Activated gamma-delta T cell (primary cell): Measurements from ENCODE around the gene SLC12A7.
A peak's percentile ranks its signal among the peaks of the same experiment; 100 is the strongest.

Experiments
- DNase-seq: peaks from one replicate; lab custom pipeline; 2025; lab: John Stamatoyannopoulos, UW

The SLC12A7 gene

GRCh38 chr5:1125030-1125357 is 13.1 kb upstream of the SLC12A7 start:
- no peak for DNase-seq

DNA sequence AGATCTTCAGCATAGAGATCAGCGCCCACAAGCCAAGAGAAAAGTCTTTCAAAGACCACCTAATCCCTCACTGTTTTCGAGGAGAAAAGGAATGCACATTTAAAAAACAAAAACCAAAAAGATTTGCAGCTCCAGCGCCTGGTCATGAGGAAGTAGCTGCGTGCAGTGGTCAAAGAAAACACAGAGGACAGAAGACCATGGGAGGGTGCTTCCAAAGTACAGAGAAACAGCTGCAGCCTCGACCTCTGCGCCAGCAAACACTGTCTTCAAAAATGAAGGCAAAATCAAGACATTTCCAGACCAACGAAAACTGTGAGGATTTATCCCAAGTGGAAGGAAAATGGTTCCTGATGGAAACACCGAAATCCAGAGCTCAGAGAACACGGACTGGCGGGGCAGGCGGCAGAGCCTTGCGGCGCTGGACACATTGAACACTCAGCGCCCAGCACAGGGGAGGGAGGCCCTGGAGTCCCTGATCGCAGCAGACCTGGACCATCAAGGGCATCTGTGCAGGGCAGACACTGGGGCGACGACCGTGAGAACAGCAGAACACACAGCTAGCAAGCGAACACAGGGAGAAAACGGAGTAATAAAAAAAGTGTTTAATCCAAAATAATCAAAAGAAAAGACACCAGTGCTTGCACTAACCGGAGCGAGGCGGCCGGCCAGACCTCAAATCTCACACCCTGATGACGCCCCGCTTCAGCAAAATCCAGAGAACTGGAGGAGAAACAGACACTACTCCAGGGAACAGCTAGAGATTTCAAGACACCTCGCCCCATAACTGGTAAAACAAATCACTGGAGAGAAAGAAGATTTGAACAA is 12.6 kb upstream of the SLC12A7 start:
- DNase-seq: no peak

DNA sequence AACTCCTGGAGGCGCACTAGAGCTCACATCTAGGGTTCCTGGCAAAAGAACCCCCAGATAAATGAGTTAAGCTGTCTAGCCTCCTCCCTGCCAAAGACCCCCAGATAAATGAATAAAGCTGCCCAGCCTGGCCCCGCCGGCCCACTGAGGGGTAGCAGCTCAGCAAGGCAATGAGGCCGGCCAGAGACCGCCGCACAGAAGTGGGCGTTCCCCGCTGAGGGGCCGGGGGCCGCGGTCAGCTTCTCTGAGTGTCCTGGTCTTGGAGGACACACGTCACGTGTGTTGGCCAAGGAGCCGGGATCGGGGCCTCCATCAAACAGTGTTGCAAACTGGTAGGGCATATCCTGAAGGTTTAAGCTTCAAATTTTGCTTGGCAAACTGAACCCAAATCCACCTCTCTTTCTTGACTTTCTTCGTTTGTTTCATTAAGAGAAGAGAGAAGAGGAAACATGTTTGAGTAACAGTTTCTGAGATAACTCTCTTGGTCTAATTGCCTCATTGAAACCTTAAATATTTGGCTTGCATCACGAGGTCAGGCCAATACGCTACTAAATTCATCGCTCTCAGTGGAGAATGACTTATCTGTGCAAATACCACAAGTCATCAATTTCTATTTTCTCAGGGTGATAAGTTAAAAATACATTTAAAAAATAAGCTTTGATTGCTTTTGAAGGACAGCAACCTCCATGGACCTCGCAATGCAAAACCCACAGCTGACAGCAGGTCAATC is 11.7 kb upstream of the SLC12A7 start:
- no peak for DNase-seq

DNA sequence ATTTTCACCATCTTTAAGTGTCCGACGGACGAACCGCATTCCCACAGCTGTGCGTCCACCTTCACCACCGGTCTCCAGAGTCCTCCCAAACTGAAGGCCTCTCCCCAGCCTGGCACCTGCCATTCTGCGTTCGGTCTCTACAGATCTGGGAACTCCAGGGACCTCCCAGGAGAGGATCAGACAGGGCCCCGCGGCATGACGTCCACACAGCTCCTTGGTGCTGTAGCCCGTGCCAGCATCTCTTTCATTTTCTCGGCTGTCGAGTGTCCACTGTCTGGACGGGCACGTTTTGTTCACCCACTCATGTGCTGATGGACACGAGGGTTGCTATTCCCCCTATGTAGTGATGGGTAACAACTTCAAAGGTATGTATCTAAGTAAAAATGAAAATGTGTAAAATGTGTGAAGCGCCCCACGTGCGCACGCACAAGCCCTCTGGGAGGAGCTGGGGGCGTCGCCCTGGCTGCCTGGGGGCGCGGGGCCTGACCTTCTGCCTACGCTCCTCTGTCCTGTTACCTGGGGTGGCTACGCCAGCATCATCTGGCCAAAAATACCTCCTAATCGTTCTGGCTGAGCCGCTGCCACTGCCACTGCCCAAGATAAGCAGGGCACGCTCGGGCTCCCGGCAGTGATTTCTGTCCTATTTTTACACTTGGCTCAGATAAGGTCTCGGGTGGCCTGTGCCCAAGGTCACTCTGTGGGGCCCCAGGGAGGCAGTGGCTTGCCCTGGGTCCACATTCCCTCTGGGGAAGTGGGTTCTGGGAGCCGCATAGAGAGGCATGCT is 10.8 kb upstream of the SLC12A7 start:
- no peak for DNase-seq

DNA sequence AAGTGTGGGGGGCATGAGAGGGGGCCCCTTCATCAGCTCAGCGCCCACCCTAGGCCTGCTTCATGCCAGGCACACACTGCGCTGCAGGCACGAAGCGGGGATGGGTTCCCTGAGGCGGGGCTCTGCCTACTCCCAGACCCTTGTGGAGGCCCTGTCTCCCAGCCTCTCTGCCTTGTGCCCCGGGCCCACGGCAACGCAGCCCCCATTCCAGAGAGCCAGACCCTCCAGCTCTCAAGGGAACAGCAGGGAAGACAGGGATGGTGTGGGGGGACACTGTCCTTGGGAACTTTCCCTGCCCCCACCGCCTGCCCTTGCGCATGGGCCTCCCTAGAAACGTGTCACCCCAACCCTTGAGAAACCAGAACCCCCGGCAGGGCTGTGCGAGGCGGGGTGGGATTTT is 10.0 kb upstream of the SLC12A7 start:
- no peak for DNase-seq

- DNase-seq: no peak
Measured at GRCh38 chr5:1121044-1121443, 9.2 kb upstream of the SLC12A7 start.

DNA sequence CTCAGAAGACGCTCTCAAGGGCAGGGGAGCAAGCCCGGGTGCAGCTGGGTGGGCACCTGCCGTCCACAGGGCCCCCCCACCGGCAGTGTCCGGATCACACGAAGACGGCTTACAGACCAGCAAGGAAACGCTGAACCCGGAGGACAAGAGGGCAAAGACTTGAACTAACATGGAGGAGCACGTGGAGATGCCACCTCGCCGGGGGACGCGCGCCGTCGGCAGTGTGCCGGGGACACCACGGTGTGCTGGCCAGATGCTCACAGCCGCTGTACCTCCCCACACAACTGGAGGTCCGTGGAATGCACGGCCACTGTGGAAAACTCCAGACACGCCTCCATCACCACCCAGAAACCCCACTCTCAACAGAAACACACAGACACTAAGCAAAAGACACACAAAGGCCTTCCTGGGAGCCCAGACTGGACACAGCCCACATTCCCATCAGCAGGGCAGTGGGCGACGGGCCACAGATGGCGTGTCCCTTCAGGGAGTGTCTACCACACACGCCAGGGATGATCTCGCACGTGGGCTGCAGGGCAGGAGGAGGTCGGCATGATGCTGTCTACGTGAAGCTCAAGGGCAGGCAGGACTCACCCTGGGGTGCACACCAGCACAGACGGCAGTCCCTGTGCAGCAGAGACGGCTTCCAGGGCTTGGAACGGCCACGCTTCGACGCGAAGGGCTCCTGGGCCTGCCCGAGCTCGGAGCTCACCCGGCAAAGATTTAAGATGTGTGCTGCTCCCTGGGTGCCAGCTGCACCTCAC is 8.6 kb upstream of the SLC12A7 start:
- no peak for DNase-seq

DNA sequence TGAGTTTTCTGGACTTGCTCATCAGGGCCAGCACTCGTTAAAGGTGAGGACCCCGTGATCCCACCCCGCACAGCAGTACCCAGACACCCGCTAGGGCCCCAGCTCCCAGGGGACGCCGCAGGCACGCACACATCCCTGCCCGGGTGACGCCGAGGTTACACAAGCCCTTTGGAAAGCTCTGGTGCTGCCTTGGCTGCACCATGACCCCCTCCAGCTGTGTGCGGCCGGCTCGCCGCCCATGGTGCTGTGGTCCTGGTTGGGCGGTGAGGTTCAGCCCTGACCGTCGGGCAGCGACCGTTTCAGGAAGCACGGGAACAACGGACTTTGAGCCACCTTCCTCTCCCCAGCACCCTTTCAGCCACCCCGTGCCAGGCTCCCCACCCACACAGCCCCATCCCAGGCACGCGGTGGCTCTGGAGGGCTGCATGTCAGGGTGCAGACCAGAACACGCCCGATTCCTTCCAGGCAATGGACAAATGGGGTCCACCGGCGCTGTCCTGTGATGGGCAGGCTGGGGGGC is 7.5 kb upstream of the SLC12A7 start:
- no peak for DNase-seq

DNA sequence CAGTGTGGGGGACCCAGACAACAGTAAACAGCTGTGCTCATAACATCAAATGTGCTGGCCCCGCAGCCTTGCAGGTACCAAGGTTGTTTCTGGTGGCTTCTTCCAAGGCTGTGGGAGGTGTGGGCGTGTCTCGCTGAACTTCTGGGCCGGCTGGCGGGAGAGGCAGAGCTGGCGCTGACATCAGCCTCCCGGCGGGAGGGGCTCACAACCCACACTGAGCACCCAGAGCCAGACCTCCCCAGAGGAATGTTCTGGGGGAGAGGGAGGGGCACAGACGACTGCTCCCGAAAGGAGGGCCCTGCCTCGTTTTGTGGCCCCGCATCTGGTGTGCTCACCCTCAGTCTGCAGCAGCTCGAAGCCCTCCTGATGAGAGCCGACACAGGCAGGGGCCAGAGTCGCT is 6.9 kb upstream of the SLC12A7 start:
- DNase-seq: no peak

DNA sequence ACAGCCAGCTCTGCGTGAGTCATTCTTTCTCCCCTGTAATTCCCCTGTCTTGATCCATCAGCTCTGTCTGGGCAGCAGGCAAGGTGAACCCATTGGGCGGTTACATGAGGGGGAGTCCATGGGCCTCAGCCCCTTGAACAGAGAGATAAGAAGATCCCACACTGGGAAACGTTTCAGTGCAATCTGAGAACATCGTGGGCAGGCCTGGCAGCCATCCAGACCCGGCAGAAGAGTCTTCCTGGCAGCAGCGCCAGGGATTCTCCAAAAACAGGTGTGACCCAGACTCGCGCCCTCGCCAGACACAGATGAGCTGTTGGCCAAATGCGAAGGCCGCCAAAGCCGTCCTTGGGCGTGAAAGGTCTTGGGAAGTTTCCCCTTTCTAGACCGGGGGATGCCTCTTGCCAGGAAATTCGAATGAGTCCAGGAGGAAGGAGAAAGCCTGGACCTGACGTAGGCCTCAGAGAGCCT is 6.4 kb upstream of the SLC12A7 start:
- no peak for DNase-seq

GRCh38 chr5:1116977-1117376 is 5.1 kb upstream of the SLC12A7 start:
- DNase-seq: no peak

GRCh38 chr5:1116109-1116740 is 4.4 kb upstream of the SLC12A7 start:
- no peak for DNase-seq

DNA sequence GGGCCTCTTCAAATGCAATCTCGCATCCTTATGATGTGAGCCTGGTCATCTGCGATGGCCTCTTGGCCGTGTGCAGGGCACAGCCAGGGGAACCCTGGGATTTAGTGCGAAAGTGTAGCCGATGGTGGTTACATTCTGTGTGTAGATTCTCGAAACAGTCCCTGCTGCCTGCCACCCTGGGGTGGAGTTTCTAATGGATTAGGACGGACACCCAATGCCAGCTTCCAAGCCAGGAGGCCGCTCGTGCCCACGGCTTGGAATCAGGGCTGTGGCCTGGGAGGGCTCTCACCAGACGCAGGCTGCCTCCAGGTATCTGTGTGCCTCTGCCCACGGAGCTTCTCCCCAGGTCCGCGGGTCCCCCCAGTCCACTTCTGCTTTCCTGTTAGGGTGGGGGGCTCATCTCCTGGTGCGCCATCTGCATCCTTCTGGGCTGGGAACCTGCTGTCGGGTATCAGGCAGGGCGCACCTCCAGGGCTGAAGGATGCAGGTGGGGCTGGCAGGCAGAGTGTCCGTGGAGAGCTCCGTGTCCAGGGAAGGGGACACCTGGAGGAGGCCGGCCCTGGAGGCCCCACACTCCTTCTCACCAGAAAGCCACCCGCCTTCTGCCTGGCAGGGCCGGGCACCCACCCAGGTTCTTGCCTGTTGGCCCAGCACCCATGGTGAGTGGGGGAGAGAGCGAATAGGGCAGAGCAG is 3.4 kb upstream of the SLC12A7 start:
- no peak for DNase-seq

- no peak for DNase-seq
Measured at GRCh38 chr5:1113805-1114586, 2.1 kb upstream of the SLC12A7 start.

DNA sequence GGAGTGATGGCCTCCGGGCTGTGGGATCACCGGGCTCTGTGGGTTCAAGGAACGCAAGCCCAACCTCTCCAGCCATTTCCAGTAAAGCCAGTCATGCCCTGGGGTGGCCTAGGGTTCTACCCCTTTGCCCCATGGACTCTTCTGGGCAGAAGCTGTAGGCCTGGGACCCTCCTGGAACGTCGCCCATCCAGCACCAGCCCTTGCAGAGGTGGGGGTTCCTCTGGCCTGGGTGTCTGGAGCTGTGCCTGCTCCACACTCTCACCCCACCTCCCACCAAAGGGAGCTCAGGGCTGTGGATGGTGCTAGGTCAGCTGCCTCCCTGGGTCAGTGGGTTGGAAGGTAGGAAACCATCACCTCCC is 1.4 kb upstream of the SLC12A7 start:
- DNase-seq: no peak

DNA sequence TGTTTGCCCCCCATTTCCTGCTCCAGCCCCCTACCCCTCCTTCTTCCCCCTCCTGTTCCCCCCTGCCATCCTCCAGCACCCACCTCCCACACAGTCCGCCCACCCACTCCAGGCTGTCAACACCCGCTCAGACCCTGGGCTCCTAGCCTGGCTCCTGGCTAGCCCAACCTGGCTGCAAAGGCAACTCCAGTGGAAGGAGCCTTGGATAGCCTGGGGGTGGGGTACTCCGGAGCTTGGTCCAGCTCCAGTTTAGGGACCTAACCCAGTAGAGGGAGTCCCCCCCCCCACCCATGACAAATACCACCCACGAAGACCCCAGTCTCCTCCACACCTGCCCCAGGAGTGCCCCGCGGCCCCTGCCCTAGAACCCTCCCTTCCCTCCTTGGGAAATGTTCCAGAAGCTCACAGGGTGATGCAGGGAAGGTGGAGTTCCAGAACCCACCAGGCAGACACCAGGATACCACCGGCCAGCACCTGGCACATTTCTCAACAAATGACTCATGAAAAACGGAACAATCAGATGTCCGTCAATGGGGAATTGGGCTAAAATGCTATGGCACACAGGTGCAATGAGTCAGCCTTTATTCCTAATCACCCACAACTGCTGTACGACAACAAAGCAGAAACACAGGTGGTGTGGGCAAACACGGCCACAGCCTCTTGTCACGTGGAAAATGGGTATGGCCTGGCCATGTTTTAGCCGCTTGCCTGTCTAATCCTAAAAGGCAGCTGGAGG is 901 bp upstream of the SLC12A7 start:
- no peak for DNase-seq

GRCh38 chr5:1111241-1111726 is 579 bp downstream of the SLC12A7 start:
- peak; percentile 24 for DNase-seq

- DNase-seq: no peak
Measured at GRCh38 chr5:1110307-1111240, 1.3 kb downstream of the SLC12A7 start.
